ENCODE results near the gene SEC14L1. TPM values are rescaled to one million over a fixed set of nuclear protein-coding genes. Genes with fewer than 3 reads are reported as not detected.
A peak's percentile ranks its signal among the peaks of the same experiment; 100 is the strongest.
"Not testable (repeated sequence)": the region's sequence is repeated elsewhere in the genome, so short reads cannot be mapped to it uniquely, and the experiment has no call there.

SEC14L1 gene
- total RNA-seq, 2 donors from 2014 or later: 66.1 to 78.3 TPM

DNA sequence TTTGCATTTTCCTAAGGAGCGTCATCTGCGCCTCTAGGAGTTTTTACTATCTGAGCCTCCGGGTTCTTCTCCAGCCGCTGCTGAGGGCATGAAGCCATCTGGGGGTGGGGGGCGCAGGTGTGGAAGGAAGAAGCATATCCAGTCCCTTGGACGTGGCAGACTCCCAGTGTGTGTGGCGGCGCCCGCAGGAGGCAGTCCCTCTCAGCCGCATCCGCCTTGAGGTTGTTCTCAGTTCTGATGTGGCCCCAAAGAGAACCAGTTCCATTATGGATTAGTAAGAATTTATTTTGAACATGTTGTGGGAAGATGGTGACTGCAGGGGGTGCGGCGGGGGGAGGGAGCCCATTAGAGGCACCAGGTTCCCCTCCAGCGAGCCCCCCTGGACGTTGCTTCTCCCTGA is 100.2 kb downstream of the SEC14L1 start:
- intact Hi-C loops (cut with DNase I): no loop called here
- DNase-seq (ENCODE audit: low spot score): no peak

DNA sequence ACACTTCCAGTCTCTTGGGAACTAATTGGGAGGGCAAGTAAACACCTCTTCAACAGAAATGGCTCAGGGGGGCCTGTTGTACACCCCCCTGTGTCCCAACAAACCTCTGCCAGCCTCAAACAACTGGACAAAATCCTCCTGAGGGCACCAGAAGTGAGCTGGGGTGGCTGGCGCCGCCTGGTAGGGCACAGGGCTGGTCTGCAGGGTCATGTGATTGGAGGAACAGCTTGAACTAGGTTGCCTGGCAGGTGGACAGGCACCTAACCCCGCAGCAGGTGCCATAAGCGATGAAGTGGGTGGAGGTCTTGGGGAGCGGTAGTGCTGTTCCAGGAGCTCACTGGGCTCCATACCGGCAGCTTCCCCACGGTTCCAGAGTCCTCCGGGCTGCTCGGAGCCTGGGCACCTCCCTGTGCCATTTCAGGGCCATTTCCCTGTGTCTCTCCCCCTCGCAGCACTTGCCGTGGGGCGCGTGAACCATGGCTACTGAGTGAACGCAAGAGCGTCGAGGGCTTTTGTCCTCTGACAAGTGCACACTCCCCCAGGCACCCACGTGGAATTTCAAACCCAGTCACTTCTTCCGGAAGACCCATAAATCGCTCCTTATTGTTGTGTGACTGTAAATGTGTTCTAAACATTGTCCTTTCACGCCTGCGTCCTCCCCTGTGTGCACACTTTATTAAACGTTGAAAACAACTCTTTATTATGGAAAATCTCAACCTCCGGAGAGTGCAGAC is 101.5 kb downstream of the SEC14L1 start:
- no peak for DNase-seq (ENCODE audit: low spot score)
- intact Hi-C loops (cut with DNase I): no loop called here

DNA sequence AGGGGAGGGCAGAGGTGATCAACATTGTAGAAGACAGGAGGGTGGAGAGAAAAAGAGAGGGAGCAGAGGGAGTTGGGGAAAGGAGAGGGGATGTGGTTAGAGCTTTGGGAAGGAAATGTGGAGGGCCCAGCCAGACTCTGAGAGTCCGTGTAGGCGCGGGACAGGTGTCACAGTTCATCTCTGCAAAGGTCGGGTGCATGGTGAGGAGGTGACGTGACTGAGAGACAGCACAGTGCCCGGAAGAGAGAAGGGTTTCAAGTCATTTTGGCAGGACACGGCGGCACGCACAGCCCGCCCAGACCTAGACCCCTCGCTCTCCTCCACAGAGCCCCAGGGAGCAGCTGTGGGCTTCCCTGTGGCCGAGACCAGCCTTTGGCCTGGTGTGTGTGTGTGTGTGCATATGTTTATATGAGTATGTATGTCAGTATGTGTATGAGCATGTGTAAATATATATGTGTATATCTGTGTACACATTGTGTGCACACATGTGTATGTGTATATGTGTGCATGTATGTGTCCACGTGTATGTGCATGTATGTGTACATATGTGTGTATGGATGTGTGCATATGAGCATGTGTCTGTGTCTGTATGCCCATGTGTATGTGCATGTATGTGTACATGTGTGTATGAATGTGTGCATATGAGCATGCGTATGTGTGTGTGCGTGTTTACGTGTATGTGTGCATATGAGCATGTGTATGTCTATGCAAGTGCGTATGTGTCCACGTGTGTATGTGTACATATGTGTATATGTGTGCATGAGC is 104.6 kb downstream of the SEC14L1 start:
- no peak for DNase-seq (ENCODE audit: low spot score)
- intact Hi-C loops (cut with DNase I): loop anchor here in 1 of 2 donors (5.0 kb wide), 1 partner anchor 158 kb away; no protein-coding TSS in a partner anchor

DNA sequence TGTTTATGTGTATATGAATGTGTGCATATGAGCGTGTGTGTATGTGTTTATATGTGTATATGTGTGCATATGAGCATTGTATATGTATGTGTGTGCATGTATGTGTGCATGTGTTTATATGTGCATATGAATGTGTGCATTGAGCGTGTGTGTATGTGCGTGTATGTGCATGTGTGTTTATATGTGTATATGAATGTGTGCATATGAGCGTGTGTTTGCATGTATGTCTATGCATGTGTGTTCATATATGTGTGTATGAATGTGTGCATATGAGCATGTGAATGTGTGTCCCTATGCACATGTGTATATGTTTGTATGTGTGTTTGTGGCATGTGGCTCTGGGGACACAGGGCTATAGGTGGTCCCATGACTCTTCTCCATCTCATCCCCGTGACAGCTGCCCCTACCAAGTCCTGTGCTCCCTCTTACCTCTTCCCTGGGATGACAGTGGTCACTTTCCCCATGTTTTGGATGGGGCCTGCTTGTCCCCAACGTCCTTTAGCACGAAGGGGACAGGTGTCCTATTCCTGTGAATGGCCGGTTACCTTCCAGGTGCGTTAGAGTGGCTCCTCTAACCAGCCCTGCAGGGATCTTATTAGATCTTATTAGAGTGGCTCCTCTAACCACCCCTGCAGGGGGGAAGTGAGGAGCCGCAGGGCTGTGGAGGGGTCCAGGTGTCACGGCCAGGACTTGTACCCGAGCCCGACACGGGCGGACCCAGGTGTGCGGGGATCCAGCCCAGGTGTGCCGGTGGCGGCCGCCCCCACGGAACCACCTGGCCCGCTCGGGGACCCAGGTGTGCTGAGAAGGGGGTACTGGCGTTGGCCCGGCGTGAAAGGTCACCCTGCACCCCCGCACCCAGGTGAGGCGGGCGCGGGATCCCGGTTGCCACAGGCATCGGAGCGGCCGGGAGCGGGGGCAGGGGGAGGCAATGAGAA is 105.6 kb downstream of the SEC14L1 start:
- intact Hi-C loops (cut with DNase I): loop anchor here (2.0 to 5.0 kb wide), 2 partner anchors 159 to 160 kb away; no protein-coding TSS in a partner anchor
- no peak for DNase-seq (ENCODE audit: low spot score)

DNA sequence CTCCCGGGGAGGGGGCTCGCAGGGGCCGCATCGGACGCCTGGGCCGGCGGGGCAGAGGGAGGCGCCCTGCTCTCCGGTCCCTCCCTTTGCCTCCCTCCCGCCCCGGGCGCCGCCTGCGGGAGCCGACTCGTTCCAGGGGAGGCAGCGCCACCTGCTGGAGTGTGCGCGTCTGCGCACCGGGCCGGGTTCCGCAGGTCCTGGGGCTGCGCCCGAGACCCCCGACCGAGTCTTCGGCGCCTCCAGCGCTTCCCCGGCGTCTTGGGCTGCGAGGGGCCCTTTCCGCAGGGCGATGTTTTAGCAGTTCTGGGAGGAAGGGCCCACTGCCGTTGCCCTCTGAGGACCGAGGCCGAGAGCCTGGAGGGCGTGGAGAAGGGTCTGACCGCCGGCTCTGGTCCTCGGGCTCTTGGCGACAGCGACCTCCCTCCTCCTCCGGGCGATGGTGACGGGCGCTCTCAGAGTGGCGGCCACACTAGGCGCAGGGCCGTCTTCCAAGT is 106.3 kb downstream of the SEC14L1 start:
- DNase-seq (ENCODE audit: low spot score): peak; percentile 96

DNA sequence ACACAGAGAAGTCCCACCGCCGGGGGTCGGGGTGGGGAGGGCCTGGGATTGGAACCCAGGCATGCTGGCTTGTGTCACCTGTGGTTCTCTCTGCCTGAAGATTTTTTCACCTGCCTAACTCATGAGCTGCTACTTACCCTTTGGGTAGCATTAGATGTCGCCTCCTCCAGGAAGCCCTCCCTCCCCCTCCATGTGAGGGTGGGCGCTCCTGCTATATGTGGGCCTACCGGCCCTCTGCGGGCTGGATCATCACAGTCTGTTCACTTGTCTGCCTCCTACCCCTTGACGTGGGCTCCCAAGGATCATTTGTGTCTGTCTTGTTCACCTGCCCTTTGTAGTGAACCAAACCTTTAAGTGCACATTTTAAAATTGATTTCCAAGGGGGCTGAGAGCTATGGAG is 106.8 kb downstream of the SEC14L1 start:
- intact Hi-C loops (cut with DNase I): loop anchor here (2.0 to 5.0 kb wide), 2 partner anchors 160 to 161 kb away; no protein-coding TSS in a partner anchor

More for the DNA sequence above, 106.3 kb downstream of the SEC14L1 start:
- intact Hi-C loops (cut with DNase I): loop anchor here (2.0 to 5.0 kb wide), 2 partner anchors 160 kb away; no protein-coding TSS in a partner anchor

DNA sequence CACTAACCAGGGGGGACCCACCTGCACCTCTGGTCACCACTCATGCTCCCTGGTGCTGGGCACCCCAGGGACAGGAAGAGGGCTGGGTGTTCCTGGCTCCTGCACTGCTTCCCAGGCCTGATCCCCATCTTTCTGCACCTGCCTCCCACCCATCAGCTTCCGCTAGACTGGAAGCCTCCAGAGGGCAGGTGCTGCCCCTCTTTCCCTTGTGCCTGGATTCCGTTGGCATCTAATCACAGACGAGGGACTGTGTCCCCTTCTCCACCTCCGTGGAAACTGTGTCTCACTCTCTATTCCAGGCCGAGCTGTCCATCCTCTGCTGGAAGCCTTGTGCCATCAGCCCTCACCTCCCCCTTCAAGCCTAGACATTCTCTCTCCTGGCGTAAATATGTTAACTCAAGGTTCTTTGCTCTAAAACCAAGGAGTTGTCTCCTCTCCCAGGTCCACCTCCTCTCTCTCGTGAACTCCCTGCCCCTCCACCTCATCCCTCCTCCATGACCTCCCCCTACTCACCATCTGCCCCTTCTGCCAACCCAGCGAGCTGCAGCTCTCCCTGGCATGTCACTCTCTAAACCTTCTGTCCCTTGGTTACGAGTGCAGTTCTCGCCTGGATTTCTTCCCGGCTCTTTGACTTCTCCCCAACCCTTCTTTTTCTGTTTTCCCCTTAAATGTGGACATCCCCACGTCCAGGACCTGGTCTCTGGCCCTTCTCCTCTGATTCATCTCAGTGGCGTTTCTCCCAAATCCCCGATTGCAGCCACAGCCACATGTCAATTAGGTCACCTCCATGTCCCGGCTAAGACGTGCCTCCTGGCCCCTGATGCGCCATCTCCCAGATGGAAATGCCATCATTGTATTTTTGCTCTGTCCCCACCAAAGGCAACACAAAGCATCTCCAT is 107.7 kb downstream of the SEC14L1 start:
- no peak for DNase-seq (ENCODE audit: low spot score)
- intact Hi-C loops (cut with DNase I): loop anchor here in 1 of 2 donors (5.0 kb wide), 1 partner anchor 161 kb away; no protein-coding TSS in a partner anchor

More for the DNA sequence above, 106.8 kb downstream of the SEC14L1 start:
- DNase-seq (ENCODE audit: low spot score): no peak

DNA sequence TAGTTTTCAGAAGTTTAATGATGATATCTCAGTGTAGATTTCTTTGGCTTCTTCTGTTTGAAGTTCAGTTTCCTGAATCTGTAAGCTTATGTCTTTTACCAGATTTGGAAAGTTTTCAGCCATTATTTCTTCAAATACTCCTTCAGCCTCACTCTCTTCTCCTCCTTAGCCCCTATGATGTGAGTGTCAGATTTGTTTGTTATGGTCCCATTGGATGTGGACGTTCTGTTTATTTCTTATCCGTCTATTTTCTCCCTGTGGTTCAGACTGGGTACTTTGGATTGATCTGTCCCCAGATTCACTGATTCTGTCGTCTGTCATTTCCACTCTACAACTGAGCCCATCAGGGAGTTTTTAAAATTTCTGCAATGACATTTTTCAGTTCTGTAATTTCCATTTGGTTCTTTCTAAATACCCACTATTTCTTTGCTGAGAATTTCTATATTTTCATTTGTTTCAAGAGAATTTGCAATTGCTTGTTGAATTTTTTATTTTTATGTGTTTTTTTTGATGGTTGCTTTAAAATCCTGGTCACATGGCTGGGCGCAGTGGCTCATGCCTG is 110.9 kb downstream of the SEC14L1 start:
- intact Hi-C loops (cut with DNase I): no loop called here
- DNase-seq (ENCODE audit: low spot score): no peak

DNA sequence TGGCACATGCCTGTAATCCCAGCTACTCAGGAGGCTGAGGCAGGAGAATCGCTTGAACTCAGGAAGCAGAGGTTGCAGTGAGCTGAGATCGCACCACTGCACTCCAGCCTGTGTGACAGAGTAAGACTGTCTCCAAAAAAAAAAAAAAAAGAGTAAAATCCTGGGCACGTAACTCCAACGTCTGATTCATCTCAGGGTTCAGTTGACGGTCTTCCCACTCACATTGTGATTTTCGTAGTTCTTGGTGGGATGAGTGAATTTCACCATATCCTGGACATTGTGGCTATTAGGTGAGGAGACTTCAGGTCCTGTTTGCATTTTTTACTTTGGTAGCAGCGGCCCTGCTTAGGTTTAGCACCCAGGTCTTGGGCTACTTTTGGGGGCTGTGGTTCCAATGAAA is 111.5 kb downstream of the SEC14L1 start:
- DNase-seq (ENCODE audit: low spot score); intact Hi-C loops (cut with DNase I): not testable (repeated sequence)

DNA sequence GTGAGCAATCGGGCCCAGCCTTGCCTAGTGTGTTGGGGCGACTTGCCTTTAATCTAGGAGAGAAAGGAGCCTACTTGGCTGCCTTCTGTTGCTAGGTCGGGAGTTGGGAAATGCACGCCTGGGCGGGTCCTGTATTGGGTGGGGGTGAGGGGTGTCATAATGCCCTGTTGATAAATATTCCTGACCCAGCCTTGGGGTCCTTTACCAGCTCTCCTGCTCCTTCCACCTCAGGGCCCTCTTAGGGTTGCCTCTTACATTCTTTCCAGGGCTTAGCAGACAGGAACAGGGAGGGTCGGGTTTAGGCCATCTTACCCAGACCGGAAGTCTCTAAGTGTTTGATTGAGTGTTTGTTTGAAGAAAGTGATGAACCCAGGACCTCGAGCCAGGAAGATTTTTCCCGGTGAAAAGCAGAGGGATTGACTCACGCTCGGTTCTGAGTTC is 112.9 kb downstream of the SEC14L1 start:
- intact Hi-C loops (cut with DNase I): no loop called here
- DNase-seq (ENCODE audit: low spot score): no peak

DNA sequence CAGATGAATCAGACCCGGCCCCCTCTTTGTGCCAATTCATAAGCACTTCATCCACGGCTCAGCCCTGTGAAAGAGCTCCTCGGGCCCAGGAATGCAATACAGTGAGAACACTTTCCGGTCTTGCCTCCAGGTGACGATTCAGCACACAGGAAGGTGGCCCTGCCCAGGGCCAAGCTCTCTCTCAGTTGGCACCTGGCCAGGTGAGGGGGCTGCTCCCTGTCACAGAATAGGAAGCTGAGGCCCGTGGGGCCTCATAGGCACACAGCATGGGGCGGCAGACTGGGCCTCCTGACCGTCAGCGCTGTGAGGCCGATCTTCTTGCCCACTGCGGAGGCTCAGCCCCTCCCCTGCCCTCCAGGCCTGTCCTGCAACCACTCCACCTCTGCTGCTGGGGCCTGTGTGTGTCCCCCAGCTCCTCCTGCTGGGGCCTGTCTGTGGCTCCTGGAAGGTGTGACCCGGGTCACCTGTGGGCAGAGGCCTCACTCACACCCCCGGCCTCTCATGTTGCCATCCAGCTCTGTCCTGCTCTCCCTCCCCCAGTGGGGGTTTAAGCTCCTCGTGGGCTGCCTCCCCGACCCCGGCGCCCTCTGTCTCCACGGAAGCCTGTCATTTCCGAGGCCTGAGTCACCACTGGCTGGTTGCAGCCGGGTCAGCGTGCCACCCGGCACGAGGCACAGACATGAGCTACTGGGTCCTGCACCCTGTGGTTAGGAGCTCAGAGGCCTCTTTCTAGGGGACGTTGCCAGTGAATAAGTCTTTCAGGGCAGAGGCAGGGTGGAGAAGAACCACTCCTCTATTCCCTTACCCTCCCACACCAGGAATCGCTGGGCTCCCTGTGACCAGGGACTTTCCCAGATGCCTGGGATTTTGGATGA is 114.4 kb downstream of the SEC14L1 start:
- intact Hi-C loops (cut with DNase I): no loop called here
- DNase-seq (ENCODE audit: low spot score): no peak

DNA sequence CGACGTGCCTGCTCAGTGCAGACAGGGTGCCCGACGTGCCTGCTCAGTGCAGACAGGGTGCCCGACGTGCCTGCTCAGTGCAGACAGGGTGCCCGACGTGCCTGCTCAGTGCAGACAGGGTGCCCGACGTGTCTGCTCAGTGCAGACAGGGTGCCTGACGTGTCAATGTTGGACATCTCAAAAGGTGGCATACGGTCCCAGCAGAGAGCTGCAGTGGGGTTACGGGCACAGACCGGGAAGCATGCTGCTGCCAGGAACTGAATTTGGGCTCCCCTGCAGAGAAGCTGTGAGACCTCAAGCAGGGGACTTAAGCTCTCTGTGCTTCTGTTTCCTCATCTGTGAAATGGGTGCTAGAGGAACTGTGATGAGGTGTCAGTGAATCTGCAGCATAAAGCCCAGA is 115.2 kb downstream of the SEC14L1 start:
- DNase-seq (ENCODE audit: low spot score); intact Hi-C loops (cut with DNase I): not testable (repeated sequence)

DNA sequence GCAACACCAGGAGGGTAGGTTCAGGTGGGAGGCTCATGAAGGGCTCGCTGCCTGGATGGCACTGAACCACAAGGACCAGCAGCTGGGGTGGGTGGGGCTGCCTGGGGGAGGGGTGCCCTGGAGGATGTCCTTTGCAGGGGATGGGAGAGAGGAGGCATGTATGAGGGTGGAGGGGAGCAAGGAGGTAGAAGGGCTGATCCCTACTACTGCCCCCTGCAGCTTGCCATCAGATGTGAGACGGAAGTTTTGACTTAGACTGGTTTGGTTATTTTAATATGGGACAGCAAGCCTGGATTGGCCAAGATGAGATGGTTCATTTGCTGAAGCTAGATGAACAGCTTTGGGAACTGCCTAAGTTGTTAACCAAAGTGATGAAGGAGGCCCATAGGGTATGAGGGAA is 115.9 kb downstream of the SEC14L1 start:
- intact Hi-C loops (cut with DNase I): no loop called here
- DNase-seq (ENCODE audit: low spot score): no peak

DNA sequence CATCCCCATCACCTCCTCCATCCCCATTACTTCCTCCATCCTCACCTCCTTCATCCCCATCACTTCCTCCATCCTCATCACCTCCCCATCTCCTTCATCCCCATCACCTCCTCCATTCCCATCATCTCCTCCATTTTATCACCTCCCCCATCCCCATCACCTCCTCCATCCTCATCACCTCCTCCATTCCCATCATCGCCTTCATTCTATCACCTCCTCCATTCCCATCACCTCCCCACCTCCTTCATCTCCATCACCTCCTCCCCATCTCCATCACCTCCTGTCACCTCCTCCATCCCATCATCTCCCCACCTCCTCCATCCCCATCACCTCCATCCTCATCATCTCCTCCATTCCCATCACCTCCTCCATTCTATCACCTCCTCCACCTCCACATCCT is 116.4 kb downstream of the SEC14L1 start:
- DNase-seq (ENCODE audit: low spot score): no peak
- intact Hi-C loops (cut with DNase I): no loop called here

DNA sequence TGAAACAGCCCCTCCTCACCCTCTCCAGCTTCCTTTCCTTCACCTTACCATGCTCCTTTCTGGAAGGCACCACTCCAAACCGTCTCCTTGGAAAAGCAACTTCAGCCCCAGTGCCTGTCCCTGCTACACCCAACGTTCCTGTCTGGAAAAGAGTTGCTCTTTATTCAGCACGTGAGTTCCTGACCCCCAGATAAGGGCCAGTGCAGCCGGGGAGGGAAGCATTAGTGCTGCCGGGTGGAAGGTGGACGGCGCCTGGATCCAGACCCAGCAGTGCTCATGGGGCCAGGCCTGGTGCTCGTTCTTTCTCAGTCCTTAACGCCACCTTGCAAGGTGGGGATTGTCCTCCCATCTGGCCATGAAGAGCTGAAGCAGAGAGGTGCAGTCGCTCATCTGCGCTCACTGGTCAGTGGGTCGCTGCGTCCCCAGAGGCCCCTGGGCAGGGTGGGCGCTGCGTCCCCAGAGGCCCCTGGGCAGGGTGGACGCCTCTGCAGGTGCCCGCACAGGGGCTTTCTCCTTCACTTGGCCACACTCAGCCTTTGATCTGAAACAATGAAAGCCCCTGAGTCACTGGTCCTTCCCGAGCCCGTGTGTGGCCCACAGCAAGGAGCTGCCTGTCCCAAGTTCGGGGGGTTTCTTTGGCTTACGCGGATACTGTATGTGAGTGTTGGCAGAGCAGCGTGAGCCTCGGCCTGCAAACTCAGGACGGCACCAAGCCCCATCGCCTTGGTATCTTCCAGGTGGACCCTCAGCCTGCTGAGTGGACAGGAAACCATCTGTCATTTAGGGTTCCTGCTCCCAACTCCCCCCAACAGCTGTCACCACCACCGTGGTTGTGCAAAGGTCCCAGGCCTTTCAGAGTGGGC is 117.1 kb downstream of the SEC14L1 start:
- intact Hi-C loops (cut with DNase I): no loop called here
- no peak for DNase-seq (ENCODE audit: low spot score)

DNA sequence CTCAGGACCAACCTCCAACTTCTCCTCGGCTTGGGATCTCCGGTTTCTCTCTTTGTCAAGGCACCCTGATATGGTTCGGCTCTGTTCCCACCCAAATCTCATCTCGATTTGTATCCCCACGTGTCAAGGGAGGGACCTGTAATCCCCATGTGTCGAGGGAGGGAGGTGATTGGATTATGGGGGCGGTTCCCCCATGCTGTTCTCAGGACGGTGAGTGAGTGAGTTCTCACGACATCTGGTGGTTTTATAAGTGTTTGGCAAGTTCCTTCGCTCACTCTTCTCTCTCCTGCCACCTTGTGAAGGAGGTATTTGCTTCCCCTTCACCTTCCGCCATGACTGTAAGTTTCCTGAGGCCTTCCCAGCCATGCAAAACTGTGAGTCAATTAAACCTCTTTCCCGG is 117.9 kb downstream of the SEC14L1 start:
- intact Hi-C loops (cut with DNase I): no loop called here
- no peak for DNase-seq (ENCODE audit: low spot score)
